ENCODE results near the gene IL22RA1. TPM values are rescaled to one million over a fixed set of nuclear protein-coding genes. Genes with fewer than 3 reads are reported as not detected.
A peak's percentile ranks its signal among the peaks of the same experiment; 100 is the strongest.

The IL22RA1 gene
- 0.11 TPM in 1 of 2 replicates, not detected in the other for total RNA-seq
- not detected in 2 replicates for polyA plus RNA-seq

GRCh38 chr1:24142546-24143534 lies at the start of gene IL22RA1:
Gene IL22RA1 (minus strand): TSS chr1:24143140. CDS start chr1:24143082, 58 bp downstream.
- no peaks in the 10 kb centered on the region for H3K4me1 ChIP-seq (ENCODE audit: low read depth)
- no peak for TF ChIP-seq CTCF (IDR thresholded peaks at IDR 0.05; ENCODE audit: low read depth, low read length)
- no peaks in the 10 kb centered on the region for H3K27me3 ChIP-seq
- no peak within 1 kb of the TSS for H3K4me3 ChIP-seq
- H3K36me3 ChIP-seq: no peaks in the 10 kb centered on the region
- H3K27ac ChIP-seq: no peak within 1 kb of the TSS
- peak in 1 of 2 donors; percentile 25 for DNase-seq (ENCODE audit: low read depth in 1 of 2, low spot score in 1 of 2)
- H3K9me3 ChIP-seq (ENCODE audit: low read depth): no peaks in the 10 kb centered on the region

- H3K9me3 ChIP-seq (ENCODE audit: low read depth): no peaks in the 10 kb centered on the region
- no peak overlapping the region for H3K27ac ChIP-seq
- H3K4me3 ChIP-seq: no peak overlapping the region
- H3K27me3 ChIP-seq: no peaks in the 10 kb centered on the region
- no peaks in the 10 kb centered on the region for H3K4me1 ChIP-seq (ENCODE audit: low read depth)
- H3K36me3 ChIP-seq: no peaks in the 10 kb centered on the region
- DNase-seq (ENCODE audit: low read depth in 1 of 2, low spot score in 1 of 2): peak in 1 of 2 donors; percentile 44
- no peak for TF ChIP-seq CTCF (IDR thresholded peaks at IDR 0.05; ENCODE audit: low read depth, low read length)
Measured at GRCh38 chr1:24191860-24192259, 48.9 kb upstream of the IL22RA1 start.

GRCh38 chr1:24190983-24191461 lies 48.1 kb upstream of the IL22RA1 start:
- H3K36me3 ChIP-seq: no peaks in the 10 kb centered on the region
- H3K4me3 ChIP-seq: no peak overlapping the region
- no peak overlapping the region for H3K27ac ChIP-seq
- H3K27me3 ChIP-seq: no peaks in the 10 kb centered on the region
- TF ChIP-seq CTCF (IDR thresholded peaks at IDR 0.05; ENCODE audit: low read depth, low read length): no peak
- H3K9me3 ChIP-seq (ENCODE audit: low read depth): no peaks in the 10 kb centered on the region
- DNase-seq (ENCODE audit: low read depth in 1 of 2, low spot score in 1 of 2): no peak
- no peaks in the 10 kb centered on the region for H3K4me1 ChIP-seq (ENCODE audit: low read depth)

DNA sequence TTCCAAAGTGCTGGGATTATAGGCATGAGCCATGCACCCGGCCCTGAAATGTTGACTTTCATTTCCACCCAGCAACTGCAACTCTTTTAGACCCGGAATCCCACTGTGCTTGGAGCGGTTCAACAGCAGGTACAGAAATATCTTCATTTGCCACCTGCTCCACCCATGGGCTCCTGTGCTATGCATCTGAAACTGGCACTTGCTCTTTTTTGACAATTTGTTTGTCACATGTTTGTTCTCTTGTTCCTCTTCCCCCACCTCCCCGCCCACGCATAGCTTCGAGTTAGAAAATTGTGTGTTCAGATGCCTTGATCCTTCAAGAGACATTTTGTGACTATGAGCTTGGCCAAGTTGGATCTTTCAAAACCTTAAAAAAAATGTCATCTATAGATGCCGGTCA lies 46.6 kb upstream of the IL22RA1 start:
- DNase-seq (ENCODE audit: low read depth in 1 of 2, low spot score in 1 of 2): no peak
- H3K9me3 ChIP-seq (ENCODE audit: low read depth): no peaks in the 10 kb centered on the region
- no peaks in the 10 kb centered on the region for H3K36me3 ChIP-seq
- no peaks in the 10 kb centered on the region for H3K4me1 ChIP-seq (ENCODE audit: low read depth)
- no peaks in the 10 kb centered on the region for H3K27me3 ChIP-seq
- no peak for TF ChIP-seq CTCF (IDR thresholded peaks at IDR 0.05; ENCODE audit: low read depth, low read length)
- no peak overlapping the region for H3K27ac ChIP-seq
- no peak overlapping the region for H3K4me3 ChIP-seq

DNA sequence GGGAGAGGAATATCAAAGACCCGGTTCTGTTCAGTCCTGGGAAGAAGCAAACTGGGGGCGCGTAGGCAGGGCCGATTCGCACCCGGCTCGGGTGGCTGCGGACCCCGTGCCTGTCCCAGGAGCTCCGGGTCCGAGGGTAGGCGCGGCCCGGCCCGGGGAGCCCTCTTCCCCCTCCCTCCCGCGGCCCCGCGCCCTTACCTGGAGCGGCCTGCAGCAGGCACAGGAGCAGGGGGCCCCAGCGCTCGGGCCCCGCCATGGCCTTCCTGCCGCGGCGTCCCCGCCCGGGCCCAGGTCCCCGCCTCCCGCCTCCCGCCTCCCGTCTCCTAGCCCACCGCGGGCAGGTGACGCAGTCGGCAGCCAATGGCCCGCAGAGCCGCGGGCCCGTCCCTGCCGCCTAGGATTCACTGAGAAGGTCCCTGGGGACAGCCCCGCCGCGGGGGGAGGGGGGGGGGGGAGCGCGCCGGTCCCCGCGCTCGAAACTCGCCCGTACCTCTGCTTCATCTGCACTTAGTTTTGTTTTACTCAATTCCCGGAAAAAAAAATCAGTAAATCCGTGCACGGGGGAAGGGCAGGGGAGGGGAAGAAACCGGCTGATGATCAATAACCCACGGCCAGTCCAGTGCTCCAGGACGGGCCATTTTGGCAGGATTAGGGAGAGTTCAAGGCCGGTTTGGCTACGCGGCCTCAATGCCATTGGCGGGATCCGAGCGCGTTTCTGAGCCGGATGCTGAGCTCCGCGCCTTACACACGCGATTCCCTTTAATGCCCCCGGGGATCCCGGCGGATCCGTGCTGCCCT lies 44.3 kb upstream of the IL22RA1 start, which contains the start of gene IFNLR1:
Gene IFNLR1, minus strand, starts transcription at position 297 of the 798 bp plus-strand sequence. Its CDS starts 41 bp downstream, at position 256.
- Histone ChIP-seq H3K4me3 (peak within 1 kb of the TSS; percentile 54), H3K27ac (peak within 1 kb of the TSS; percentile 10), H3K36me3 (no peaks in the 10 kb centered on the region), H3K27me3 (no peaks in the 10 kb centered on the region), H3K9me3 (ENCODE audit: low read depth) (no peaks in the 10 kb centered on the region), H3K4me1 (ENCODE audit: low read depth) (no peaks in the 10 kb centered on the region)
- peak; percentile 26 to 83 for DNase-seq (ENCODE audit: low read depth in 1 of 2, low spot score in 1 of 2)
- TF ChIP-seq CTCF (IDR thresholded peaks at IDR 0.05; ENCODE audit: low read depth, low read length): no peak
